Measurements from ENCODE around the gene MAPKAP1.

DNA sequence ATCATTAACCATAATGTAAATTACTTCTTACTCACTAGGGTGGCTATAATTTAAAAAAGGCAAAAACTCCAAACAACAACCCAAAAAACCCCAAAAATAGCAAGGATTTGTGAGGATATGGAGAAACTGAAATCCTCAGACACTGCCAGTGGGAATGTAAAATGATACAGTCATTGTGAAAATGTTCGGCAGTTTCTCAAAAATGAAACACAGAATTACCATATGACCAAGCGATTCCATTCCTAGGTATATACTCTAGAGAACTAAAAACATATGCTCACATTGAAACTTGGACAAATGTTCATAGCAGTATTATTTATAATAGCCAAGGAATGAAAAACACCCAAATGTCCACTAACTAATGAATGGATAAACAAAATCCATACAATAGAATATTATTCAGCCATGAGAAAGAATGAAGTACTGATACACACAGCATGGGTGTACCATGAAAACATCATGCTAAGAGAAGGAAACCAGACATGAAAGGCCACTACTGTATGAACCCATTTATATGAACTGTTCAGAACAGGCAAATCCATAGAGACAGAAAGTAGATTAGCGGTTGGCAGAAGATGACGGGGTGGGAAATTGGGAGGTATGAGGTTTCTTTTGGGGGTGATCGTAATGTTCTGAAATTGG lies 119.1 kb downstream of the MAPKAP1 start:
- TF ChIP-seq, protein P1, sequence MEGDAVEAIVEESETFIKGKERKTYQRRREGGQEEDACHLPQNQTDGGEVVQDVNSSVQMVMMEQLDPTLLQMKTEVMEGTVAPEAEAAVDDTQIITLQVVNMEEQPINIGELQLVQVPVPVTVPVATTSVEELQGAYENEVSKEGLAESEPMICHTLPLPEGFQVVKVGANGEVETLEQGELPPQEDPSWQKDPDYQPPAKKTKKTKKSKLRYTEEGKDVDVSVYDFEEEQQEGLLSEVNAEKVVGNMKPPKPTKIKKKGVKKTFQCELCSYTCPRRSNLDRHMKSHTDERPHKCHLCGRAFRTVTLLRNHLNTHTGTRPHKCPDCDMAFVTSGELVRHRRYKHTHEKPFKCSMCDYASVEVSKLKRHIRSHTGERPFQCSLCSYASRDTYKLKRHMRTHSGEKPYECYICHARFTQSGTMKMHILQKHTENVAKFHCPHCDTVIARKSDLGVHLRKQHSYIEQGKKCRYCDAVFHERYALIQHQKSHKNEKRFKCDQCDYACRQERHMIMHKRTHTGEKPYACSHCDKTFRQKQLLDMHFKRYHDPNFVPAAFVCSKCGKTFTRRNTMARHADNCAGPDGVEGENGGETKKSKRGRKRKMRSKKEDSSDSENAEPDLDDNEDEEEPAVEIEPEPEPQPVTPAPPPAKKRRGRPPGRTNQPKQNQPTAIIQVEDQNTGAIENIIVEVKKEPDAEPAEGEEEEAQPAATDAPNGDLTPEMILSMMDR (IDR thresholded peaks at IDR 0.05): no peak
- TF ChIP-seq POLR2A (IDR thresholded peaks at IDR 0.05) (no peak), EP300 (IDR thresholded peaks at IDR 0.05) (no peak)

Measured in stomach (tissue), 4 donors.